ENCODE data around the gene FBF1. TPM values are rescaled to one million over a fixed set of nuclear protein-coding genes. Genes with fewer than 3 reads are reported as not detected.

The FBF1 gene
- total and polyA plus RNA-seq, 10 donors = 5.2 to 16.0 (median 10.0) TPM

- intact Hi-C loops (cut with DNase I; ENCODE audit: low total_unique reads) = no loop called here
- Histone ChIP-seq H3K4me3 (peak overlapping the region; percentile 66 to 99 (median 89)), H3K36me3 (peaks cover 0 to 56% (median 46%) of the 10 kb centered on the region in 6 donors), H3K27ac (peak overlapping the region; percentile 86 to 96 (median 92)), H3K27me3 (replicated peaks in 1 of 7) (no peaks in the 10 kb centered on the region), H3K4me1 (peaks cover 14 to 57% (median 35%) of the 10 kb centered on the region in 6 donors), H3K9me3 (no peaks in the 10 kb centered on the region)
- TF ChIP-seq POLR2AphosphoS5 (IDR thresholded peaks at IDR 0.05) (no peak), POLR2A (IDR thresholded peaks at IDR 0.05) (no peak), CTCF (IDR thresholded peaks at IDR 0.05 in 8 of 11, conservative IDR thresholded peaks at IDR 0.05 in 3 of 11) (peak in 4 of 11 experiments; percentile 4 to 25 (median 16))
- peak; percentile 80 for DNase-seq
- 18 to 39% (median 28%) methylated on average over 28 of the region's 28 CpGs for WGBS, 5 donors
Measured at GRCh38 chr17:75895370-75896155, 45.3 kb downstream of the FBF1 start.

GRCh38 chr17:75894049-75894733, 46.7 kb downstream of the FBF1 start:
- no peak overlapping the region for H3K4me3 ChIP-seq
- H3K36me3 ChIP-seq = peaks cover 0 to 56% (median 43%) of the 10 kb centered on the region in 6 donors
- peak; percentile 68 for DNase-seq
- peak overlapping the region in 2 of 8 donors; percentile 36 to 93 for H3K27ac ChIP-seq
- intact Hi-C loops (cut with DNase I; ENCODE audit: low total_unique reads) = no loop called here
- TF ChIP-seq CTCF (IDR thresholded peaks at IDR 0.05 in 8 of 11, conservative IDR thresholded peaks at IDR 0.05 in 3 of 11) = no peak
- TF ChIP-seq POLR2AphosphoS5 (IDR thresholded peaks at IDR 0.05) = peak in 2 of 3 donors; percentile 10 to 36
- TF ChIP-seq POLR2A (IDR thresholded peaks at IDR 0.05) = no peak
- peaks cover 14 to 57% (median 35%) of the 10 kb centered on the region in 6 donors for H3K4me1 ChIP-seq
- H3K27me3 ChIP-seq (replicated peaks in 1 of 7) = no peaks in the 10 kb centered on the region
- no peaks in the 10 kb centered on the region for H3K9me3 ChIP-seq
- WGBS, 5 donors = 74 to 91% (median 79%) methylated on average over 22 of the region's 22 CpGs

- Histone ChIP-seq H3K4me3 (no peak overlapping the region), H3K27ac (no peak overlapping the region), H3K4me1 (peaks cover 14 to 57% (median 35%) of the 10 kb centered on the region in 6 donors), H3K9me3 (no peaks in the 10 kb centered on the region), H3K27me3 (replicated peaks in 1 of 7) (no peaks in the 10 kb centered on the region), H3K36me3 (peaks cover 0 to 56% (median 36%) of the 10 kb centered on the region in 6 donors)
- intact Hi-C loops (cut with DNase I; ENCODE audit: low total_unique reads) = no loop called here
- TF ChIP-seq POLR2AphosphoS5 (IDR thresholded peaks at IDR 0.05) (no peak), POLR2A (IDR thresholded peaks at IDR 0.05) (no peak), CTCF (IDR thresholded peaks at IDR 0.05 in 8 of 11, conservative IDR thresholded peaks at IDR 0.05 in 3 of 11) (no peak)
- WGBS, 5 donors = 89 to 92% (median 92%) methylated on average over 15 to 18 of the region's 18 CpGs
- DNase-seq = no peak
Measured at GRCh38 chr17:75893305-75894048, 47.4 kb downstream of the FBF1 start.
